HFF-Myc (cell line): ENCODE data around the gene SNN.

ENCODE experiments used
- DNase-seq: peaks from one replicate; pipeline ENCODE4 v3.0.0-alpha.2; 2011; ENCODE audit warnings: low read depth; ENCODE audit errors: extremely low read depth
- H3K4me3 ChIP-seq: replicated peaks from 2 replicates; pipeline ENCODE4 v1.5.1; 2011; ENCODE audit warnings: low read depth, mild to moderate bottlenecking, control low read depth, low read length
- TF ChIP-seq, protein P1 (sequence below): IDR thresholded peaks from 2 replicates; pipeline ENCODE4 v1.5.1; 2012; ENCODE audit warnings: mild to moderate bottlenecking, low read depth, low read length, control low read depth; ENCODE audit errors: missing control alignments

SNN gene

DNA sequence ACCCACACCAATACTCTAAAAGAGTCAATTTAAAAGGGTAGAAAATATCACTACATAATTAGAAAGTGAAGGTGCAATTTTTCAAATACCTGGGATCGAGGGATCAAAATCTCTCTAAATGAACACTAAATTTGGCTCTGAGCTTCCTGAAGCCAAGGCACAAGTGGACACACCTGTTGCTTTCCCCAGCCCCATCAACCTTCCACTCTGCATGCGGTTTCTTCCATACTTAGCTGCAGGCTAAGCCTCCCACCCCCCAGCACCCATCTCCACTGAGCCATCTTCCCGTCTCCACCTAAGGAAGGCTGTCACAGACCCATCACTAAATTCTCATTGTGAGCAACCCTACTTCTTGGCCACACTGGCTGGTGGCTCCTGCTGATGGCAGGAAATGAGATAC lies 43.9 kb downstream of the SNN start:
- TF ChIP-seq, protein P1, sequence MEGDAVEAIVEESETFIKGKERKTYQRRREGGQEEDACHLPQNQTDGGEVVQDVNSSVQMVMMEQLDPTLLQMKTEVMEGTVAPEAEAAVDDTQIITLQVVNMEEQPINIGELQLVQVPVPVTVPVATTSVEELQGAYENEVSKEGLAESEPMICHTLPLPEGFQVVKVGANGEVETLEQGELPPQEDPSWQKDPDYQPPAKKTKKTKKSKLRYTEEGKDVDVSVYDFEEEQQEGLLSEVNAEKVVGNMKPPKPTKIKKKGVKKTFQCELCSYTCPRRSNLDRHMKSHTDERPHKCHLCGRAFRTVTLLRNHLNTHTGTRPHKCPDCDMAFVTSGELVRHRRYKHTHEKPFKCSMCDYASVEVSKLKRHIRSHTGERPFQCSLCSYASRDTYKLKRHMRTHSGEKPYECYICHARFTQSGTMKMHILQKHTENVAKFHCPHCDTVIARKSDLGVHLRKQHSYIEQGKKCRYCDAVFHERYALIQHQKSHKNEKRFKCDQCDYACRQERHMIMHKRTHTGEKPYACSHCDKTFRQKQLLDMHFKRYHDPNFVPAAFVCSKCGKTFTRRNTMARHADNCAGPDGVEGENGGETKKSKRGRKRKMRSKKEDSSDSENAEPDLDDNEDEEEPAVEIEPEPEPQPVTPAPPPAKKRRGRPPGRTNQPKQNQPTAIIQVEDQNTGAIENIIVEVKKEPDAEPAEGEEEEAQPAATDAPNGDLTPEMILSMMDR: no peak
- H3K4me3 ChIP-seq: no peak overlapping the region
- no peak for DNase-seq

DNA sequence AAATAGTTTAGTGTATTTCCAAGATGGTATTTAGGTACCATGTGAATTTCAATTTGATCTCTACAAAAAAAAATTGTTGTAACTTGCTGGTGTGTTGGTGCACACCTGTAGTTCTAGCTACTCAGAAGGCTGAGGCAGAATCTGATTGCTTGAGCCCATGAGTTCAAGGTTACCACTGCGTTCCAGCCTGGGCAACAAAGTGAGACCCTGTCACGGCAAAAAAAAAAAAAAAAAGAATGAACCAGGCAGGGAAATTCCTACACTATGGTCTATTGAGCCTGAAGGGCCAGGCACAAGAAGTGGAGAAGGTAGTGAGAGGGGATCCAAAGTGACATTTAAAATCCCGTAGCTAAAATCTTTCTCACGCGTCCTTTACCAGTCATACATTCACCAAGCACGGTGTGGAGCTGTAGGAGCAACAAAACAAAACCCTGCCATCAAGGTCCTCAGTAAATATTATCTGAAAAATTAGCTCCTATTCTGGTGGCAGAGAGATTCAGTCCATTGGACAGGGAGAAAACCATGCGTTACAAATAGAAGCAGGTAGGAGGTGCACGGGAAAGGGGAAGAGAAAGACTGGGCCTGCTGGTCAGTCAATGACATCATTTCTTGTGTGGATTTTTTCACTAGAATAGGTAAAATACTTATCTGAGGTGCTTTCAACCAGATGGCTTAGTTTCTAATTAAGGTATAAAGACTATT lies 47.1 kb downstream of the SNN start:
- H3K4me3 ChIP-seq: no peak overlapping the region
- TF ChIP-seq, protein P1: no peak
- no peak for DNase-seq

DNA sequence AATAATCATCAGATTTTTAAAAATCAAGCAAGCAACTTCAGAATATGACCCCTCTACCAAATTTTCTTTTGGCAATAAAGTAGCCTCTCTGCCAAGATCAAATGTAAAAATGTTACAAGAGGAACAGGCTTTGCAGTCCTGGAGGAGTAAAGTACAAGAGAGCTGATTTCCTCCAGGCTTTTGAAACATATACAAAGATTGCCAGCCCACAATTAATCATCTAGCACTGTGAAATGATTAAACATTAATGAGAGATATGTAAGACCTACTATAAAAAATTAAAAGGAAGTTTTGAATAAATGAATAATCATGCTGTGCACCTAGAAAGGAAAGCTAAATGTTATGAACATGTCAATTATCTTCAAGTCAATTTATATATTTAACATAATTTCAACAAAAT lies 48.1 kb downstream of the SNN start:
- TF ChIP-seq, protein P1: no peak
- DNase-seq: no peak
- no peak overlapping the region for H3K4me3 ChIP-seq

DNA sequence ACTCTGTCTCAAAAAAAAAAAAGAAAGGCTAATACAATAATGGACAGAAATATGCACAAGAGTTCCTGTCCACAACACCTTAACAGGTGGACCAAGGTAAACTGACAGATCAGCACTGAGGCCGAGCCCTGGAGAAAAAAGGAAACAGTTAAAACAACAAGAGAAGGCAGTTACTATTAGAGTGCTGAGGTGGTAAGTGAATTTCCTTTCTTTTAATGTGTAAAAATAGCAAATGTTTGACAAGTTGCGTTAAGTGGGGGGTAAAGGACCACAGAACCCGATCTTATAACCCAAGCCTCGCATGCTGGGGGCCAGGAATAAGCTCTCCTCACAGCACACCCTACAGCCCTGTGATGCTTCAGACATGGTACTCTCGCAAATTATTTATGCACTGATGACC lies 49.6 kb downstream of the SNN start:
- TF ChIP-seq, protein P1: no peak
- no peak overlapping the region for H3K4me3 ChIP-seq
- no peak for DNase-seq

DNA sequence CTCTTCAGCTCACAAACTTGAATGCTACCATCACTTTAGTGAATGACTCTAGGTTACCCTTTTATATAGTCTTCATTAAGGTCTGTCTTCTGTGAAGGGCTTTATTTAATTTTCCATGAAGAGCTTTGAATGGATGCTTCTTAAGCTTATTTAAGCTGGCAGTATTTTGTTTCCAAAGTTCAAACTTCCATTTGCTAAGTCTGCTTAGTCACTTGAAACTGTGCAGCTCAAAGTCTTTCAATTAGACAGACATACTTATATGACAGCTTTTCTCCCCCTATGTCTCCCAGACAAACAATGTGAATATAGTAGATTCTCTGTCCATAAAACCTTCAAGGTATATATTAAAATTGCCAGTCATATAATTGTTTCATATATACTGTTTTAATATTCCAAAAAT lies 50.9 kb downstream of the SNN start:
- TF ChIP-seq, protein P1: no peak
- H3K4me3 ChIP-seq: no peak overlapping the region
- DNase-seq: no peak

DNA sequence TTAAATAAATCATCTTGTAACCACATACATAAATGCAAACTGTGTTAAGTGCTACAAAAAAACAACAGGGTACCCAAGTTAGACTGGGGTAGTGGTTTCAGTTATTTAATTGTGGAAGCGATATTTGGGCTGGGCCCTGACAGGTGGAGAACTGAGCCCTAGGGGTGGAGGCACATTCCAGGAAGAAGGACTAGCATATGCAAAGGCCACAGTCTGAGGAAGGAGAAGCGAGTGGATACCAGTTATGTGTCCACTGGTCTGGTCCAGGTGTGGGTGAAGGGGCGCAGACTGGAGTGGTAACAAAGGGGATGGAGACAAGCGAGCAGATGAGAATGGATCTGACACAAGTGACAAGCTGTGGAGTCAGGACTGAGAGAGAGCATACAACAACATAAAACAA lies 51.5 kb downstream of the SNN start:
- no peak for DNase-seq
- TF ChIP-seq, protein P1: no peak
- H3K4me3 ChIP-seq: no peak overlapping the region
